ENCODE measurements around the gene LRIG2.

GRCh38 chr1:113142791-113143190, 69.8 kb downstream of the LRIG2 start:
- no peak for TF ChIP-seq CTCF (IDR thresholded peaks at IDR 0.05)
- TF ChIP-seq POLR2A (IDR thresholded peaks at IDR 0.05) = no peak
- TF ChIP-seq POLR2AphosphoS5 (IDR thresholded peaks at IDR 0.05) = no peak

All from transverse colon (tissue), 4 donors.